Measurements from ENCODE around the gene RPGRIP1L. TPM values are rescaled to one million over a fixed set of nuclear protein-coding genes. Genes with fewer than 3 reads are reported as not detected.

RPGRIP1L gene
- total and polyA plus RNA-seq, 2 of the 13 experiments (the other 11 are each of a cell fraction or from before 2014, with no cell fraction given), result 5.0 to 13.5 TPM

GRCh38 chr16:53713403-53714204 is 9.9 kb upstream of the RPGRIP1L start:
- no peak overlapping the region for H3K9ac ChIP-seq (ENCODE audit: insufficient read depth, low read depth, low read length)
- ChIA-PET POLR2A (interaction anchor here (2.3 kb wide), 1 partner anchor 10 kb away, joined by 6 read pairs; the partner anchor contains the start of genes FTO and RPGRIP1L), CTCF (ENCODE audit: low intra/inter-chr PET ratio, low total read pairs) (no interaction called here)
- WGBS (ENCODE audit: low lambda C conversion rate), result 77% methylated on average over 3 of the region's 3 CpGs
- in situ Hi-C loops (cut with HindIII; ENCODE audit: extremely low pct_ligation_motif_present, low pct_unique_long_range_greater_than_20kb) (no loop called here), intact Hi-C loops (cut with micrococcal nuclease; ENCODE audit: unreplicated experiment) (no loop called here)
- H3K9me3 ChIP-seq (ENCODE audit: low read length), result no peaks in the 10 kb centered on the region
- no peak for TF ChIP-seq ARID3A (IDR thresholded peaks at IDR 0.05; ENCODE audit: low read depth, low read length)
- TF ChIP-seq, protein P1, sequence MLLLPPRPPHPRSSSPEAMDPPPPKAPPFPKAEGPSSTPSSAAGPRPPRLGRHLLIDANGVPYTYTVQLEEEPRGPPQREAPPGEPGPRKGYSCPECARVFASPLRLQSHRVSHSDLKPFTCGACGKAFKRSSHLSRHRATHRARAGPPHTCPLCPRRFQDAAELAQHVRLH (CRISPR knock-in tag; IDR thresholded peaks at IDR 0.05; ENCODE audit: borderline replicate concordance, low read depth), result no peak
- TF ChIP-seq MXI1 (IDR thresholded peaks at IDR 0.05; ENCODE audit: borderline replicate concordance, low read depth, low read length), result no peak
- TF ChIP-seq, protein P2, sequence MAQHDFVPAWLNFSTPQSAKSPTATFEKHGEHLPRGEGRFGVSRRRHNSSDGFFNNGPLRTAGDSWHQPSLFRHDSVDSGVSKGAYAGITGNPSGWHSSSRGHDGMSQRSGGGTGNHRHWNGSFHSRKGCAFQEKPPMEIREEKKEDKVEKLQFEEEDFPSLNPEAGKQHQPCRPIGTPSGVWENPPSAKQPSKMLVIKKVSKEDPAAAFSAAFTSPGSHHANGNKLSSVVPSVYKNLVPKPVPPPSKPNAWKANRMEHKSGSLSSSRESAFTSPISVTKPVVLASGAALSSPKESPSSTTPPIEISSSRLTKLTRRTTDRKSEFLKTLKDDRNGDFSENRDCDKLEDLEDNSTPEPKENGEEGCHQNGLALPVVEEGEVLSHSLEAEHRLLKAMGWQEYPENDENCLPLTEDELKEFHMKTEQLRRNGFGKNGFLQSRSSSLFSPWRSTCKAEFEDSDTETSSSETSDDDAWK (CRISPR knock-in tag; IDR thresholded peaks at IDR 0.05), result no peak
- TF ChIP-seq IRF2 (CRISPR knock-in tag; IDR thresholded peaks at IDR 0.05), result no peak
- TF ChIP-seq MAFF (IDR thresholded peaks at IDR 0.05; ENCODE audit: low read depth, low read length), result no peak
- FAIRE-seq, result no peak
- no peaks in the 10 kb centered on the region for H4K20me1 ChIP-seq (ENCODE audit: insufficient read depth, low read length)
- H3K79me2 ChIP-seq (ENCODE audit: insufficient read depth, low read length), result peaks cover 43% of the 10 kb centered on the region
- H3K36me3 ChIP-seq (replicated peaks in 1 of 2; ENCODE audit: control insufficient read depth in 1 of 2, insufficient read depth in 2 of 2, low read length in 2 of 2), result no peaks in the 10 kb centered on the region
- peaks cover 13% of the 10 kb centered on the region; the same call in 1 of the 2 replicates for H3K4me1 ChIP-seq (ENCODE audit: insufficient read depth, low read length)
- no peaks in the 10 kb centered on the region for H3K27me3 ChIP-seq (ENCODE audit: control insufficient read depth in 1 of 2, insufficient read depth in 2 of 2, low read length in 2 of 2)
- no TSS peak for BruUV-seq (replicated peaks)
- H3K4me2 ChIP-seq (ENCODE audit: low read depth, low read length), result no peak overlapping the region
- no peak overlapping the region for H2AFZ ChIP-seq (ENCODE audit: low read length)
- no peak overlapping the region for H3K4me3 ChIP-seq (replicated peaks in 1 of 3; ENCODE audit: insufficient read depth in 1 of 3, low read depth in 2 of 3, low read length in 3 of 3)
- no peak for DNase-seq (ENCODE audit: low spot score)
- ATAC-seq, result no peak
- no peak overlapping the region for H3K27ac ChIP-seq (ENCODE audit: extremely low read length, insufficient read depth, low read length)
